Stimulated activated CD8-positive, alpha-beta memory T cell treated with anti-CD3 and anti-CD28 coated beads, Interleukin-15, amount 100 ng/mL, for 1 hour (primary cell): ENCODE results near the gene CTSF.
"Not testable (repeated sequence)": the region's sequence is repeated elsewhere in the genome, so short reads cannot be mapped to it uniquely, and the experiment has no call there.

Source experiments
- DNase-seq: peaks from one replicate; pipeline ENCODE4 v3.0.0-alpha.2; 2020; ENCODE audit warnings: low read depth

The CTSF gene

GRCh38 chr11:66568124-66568916 is at the start of gene CTSF:
Gene CTSF (minus strand): TSS chr11:66568606. CDS start chr11:66568486, 120 bp downstream.
- DNase-seq, result peak; percentile 40

DNA sequence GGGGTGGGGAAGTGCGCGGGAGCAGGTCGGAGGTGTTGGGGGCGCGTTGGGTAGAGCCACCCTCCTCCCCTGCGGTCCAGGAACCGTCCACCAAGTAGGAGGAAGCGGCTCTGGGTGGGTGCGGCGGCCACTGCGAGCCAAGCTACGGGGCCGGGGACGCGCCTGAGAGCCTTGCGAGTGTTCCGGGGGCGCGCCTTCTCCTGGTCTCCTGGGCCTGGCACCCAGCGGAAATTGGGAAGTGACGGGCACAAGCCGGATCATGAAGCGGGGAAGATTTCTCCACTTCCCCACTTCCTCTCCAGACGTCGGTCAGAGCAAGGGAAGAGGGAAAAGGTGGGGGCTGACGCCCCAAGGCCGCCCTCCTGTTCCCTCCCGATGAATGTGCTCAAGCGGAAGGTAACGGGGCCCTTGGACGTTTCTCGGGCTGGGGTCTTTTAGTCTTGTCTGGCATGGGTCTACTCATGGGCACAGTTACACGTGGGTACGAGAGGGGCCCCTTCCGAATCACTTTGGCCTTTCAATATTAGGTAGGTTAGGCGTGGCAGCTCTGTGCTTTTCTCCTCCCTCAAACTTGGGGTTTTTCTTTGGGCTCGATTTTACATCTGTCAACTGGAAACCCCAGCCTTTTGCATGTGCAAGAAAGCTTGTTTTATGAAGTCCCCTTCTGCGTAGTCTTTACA is 48.9 kb upstream of the CTSF start:
- no peak for DNase-seq

- DNase-seq, result peak; percentile 95
These were observed 48.2 kb upstream of the CTSF start, which contains the start of gene RBM14 for GRCh38 chr11:66616379-66617154. Gene RBM14 (plus strand): TSS chr11:66616630. CDS start chr11:66616721, 91 bp downstream.

DNA sequence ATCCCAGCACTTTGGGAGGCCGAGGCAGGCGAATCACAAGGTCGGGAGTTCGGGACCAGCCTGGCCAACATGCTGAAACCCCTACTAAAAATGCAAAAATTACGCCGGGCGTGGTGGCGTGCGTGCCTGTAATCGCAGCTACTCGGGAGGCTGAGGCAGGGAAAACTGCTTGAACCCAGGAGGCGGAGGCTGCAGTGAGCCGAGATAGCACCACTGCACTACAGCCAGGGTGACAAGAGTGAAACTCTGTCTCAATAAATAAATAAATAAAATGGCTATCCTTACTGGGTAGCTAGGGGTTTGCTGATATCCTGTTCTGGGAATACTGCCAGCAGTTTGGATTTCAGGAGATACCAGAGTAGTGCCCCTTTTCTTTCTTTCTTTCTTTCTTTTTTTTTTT is 45.7 kb upstream of the CTSF start:
- DNase-seq, result no peak

- no peak for DNase-seq
These were observed 44.1 kb upstream of the CTSF start for GRCh38 chr11:66612458-66612857.

DNA sequence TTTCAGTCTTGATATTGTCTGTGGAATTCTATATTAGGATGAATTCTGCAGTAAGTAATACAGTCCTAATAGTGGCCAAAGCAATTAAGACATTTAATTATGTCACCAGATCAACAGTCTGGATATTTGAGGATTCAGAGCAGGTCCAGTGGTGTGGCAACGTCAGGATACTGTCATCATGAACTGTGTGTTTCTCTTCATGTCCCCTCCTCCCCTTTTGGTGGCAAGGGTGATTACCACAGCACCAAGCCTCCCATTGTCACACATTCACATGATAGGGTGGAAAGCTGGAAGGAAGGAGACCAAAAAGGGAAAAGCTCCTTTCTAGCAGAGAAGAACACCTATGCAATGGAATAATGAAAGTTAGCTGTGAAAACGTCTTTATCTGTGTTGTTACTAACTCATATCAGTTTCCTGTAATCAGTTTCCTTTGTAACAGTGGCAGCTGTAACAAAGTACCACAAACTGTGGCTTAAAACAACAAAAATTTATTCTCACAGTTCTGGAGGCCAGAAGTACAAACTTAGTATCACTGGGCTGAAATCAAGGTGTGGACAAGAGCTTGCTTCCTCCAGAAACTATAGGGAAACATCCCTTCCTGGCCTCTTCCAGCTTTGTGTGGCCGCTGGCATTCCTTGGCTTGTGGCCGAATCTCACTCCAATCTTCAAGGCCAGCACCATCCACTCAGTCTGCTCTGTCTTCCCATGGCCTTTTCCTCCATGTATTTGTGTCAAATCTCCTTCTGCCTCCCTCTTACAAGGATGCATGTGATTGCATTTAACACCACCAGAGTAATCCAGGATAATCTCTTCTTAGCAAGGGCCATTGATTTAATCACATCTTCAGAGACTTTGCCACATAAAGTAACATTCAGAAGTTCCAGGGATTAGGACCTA is 41.6 kb upstream of the CTSF start:
- no peak for DNase-seq

- no peak for DNase-seq
These were observed 38.9 kb upstream of the CTSF start for GRCh38 chr11:66607126-66607834.

- DNase-seq, result not testable (repeated sequence)
These were observed 38.2 kb upstream of the CTSF start for GRCh38 chr11:66606608-66607007.

DNA sequence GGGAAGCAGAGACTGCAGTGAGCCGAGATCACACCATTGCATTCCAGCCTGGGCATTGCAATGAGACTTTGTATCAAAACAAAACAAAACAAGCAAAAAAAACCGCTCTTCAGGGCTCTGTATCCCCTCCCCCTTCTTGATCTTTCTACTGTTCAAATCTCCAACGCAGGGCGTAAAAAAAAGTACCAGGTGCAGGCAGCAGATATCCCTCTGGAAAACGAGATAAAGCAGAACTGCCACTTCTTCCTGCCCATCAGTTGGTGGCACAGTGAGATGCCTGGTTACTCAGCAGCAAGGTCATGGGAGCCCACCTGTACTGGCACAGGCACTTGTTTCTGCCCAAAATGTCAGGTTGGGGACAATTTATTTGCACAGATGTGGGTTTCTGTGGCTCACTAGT is 35.7 kb upstream of the CTSF start:
- no peak for DNase-seq

DNA sequence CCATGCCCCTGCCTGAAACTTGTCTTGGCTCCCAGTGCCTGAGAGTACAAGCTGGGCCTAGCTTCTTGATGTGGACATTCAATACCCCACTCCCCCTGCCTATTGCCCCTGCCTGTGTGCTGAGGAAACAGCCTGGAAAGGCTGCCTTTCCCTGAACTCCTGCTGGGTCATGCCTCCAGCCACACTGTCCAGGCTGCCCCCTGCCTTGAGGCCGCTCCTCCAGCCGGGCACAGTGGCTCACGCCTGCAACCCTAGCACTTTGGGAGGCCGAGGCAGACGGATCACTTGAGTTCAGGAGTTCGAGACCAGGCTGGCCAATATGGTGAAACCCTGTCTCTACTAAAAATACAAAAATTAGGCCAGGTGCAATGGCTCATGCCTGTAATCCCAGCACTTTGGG is 34.7 kb upstream of the CTSF start:
- DNase-seq, result no peak

DNA sequence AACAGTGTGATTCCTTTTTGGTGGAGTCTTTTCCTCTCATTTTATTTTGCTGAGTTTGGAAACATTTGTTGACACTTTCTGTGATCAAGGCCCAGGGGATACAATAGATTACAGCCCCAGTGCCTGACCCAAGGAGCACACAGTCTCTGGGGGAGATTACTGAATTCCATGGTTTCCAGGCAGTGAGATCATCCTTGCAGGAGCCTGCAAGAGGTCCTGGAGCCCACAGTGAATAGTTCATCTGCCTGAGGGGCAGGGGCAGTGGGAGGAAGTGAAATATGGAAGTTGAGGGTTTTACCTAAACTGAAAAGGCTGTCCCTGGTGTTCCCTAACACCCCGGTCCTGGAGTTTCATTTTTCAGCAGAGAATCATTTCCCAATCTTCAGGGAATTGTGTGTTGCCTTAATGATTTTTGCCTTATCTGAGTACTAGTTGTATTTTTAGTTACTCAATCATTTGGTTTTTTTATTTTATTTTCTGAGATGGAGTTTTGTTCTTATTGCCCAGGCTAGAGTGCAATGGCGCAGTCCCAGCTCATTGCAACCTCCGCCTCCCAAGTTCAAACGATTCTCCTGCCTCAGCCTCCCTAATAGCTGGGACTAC is 32.3 kb upstream of the CTSF start:
- DNase-seq, result no peak

DNA sequence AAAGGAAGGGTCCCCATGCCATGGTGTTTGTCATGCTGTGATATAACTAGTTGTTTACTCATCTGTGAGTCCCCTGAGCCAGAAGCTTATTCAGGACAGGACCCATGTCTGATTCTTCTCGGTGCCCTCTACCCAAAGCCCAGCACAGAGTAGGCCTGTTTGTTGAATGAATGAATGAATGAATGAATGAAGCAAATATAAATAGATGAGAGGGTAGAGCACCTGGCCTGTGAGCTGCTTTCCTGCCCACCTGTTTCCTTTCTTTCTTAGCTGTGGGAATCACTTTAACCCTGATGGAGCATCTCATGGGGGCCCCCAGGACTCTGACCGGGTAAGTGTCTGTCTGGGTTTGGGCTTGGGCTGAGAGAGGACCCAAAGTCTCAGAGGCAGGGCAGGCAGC is 31.8 kb upstream of the CTSF start:
- no peak for DNase-seq

DNA sequence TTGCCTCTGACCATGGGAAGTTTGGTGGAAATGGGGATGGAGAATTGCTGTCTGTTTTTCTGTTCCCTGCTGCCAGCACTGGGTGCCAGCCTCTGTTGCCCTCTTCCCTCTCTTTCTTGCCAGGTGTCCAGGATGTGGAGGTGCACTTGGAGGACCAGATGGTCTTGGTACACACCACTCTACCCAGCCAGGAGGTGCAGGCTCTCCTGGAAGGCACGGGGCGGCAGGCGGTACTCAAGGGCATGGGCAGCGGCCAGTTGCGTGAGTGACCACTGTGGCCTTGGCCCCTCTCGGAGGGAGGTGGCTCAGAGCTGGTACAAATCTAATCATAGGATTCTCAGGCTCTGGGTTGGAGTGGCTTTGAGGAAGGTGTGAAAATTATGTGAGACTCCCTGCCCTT is 30.6 kb upstream of the CTSF start:
- no peak for DNase-seq

- no peak for DNase-seq
These were observed 27.0 kb upstream of the CTSF start for GRCh38 chr11:66595245-66595904.

DNA sequence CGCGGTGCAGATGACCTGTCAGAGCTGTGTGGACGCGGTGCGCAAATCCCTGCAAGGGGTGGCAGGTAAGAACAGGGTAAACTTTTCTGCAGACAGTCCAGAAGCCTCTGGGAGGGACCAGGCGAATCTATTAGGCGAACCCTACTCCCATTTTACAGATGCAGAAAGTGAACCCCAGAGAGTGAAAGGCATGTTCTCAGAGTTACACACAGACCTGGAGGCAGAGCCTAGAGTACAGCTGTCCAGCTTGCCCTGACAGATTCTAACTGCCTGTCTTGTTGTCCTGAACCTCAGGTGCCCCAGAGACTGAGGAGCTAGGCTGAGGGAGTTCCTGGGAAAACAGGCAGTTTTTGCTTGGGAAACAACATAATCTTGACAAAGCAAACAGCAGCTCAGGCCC is 25.2 kb upstream of the CTSF start:
- DNase-seq, result no peak

GRCh38 chr11:66593303-66593635 is 24.9 kb upstream of the CTSF start:
- DNase-seq, result no peak

DNA sequence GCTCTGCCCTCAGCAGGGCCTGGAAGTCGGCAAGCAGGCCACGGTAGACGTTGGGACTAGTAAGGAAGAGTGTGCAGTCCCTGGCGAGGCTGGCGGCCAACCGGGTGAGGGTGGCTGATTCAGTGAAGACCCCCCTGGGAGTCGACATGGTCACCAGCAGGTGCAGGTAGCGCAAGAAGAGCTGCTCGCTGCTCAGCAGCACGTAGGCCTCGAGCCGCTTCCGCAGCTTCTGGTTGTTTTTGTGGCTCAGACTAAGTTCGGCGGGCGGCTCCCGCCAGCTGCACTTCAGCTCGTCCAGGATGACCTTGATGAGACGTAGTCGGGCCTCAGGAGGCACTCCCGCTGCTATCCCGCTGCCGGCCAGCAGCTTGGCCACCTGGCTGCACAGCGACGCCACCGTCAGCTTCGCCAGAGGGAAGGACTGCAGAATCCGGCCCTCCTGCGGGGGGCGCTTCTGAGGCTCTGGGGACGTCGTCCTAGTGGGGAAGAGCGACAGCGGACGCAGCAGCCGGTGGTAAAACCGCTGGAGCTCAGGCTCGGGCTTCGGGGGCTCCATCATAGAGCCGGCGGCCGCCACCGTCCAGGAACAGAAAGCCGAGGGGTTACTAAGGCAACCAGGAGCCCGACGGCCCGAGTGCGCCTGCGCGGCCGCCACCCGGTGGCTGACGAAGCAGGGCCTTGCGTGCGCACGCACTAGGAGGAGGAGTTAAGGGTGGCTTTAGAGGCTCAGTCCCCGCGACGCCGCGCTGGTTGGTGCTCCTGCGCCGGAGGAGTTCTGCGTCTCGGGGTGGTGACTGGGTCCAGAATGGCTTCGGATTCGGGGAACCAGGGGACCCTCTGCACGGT is 24.3 kb upstream of the CTSF start, which contains the start of the genes CCDC87 and CCS:
Gene CCDC87 (minus strand): TSS at position 607 of the 846 bp plus-strand sequence. CDS start 48 bp downstream, at position 559.
Gene CCS (plus strand): TSS at position 729 of the 846 bp plus-strand sequence. CDS start 77 bp downstream, at position 806.
- DNase-seq, result peak; percentile 99

DNA sequence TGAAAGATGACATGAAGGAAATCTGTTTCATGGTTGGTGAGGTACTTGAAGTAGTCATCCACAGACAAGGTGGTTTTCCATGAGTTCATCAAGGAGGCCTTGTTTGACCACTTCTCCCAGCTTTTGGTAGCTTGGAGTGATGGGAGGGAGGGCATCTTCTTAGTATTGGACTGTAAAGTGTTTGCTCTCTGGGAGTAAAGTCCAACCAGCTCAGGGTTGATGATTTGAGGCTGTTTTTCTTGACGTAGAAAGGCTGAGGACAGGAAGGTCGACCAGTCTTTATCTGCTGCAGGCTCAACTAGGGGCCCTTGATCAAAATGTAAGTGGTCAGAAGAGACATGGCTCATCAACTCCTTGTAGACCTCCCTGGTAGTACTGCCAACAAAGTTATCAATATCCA is 22.8 kb upstream of the CTSF start:
- no peak for DNase-seq
